ENCODE results near the gene SPINT2. TPM values are rescaled to one million over a fixed set of nuclear protein-coding genes. Genes with fewer than 3 reads are reported as not detected.
A peak's percentile ranks its signal among the peaks of the same experiment; 100 is the strongest.

SPINT2 gene
- total RNA-seq, 2 donors from 2014 or later = 415 to 487 TPM

DNA sequence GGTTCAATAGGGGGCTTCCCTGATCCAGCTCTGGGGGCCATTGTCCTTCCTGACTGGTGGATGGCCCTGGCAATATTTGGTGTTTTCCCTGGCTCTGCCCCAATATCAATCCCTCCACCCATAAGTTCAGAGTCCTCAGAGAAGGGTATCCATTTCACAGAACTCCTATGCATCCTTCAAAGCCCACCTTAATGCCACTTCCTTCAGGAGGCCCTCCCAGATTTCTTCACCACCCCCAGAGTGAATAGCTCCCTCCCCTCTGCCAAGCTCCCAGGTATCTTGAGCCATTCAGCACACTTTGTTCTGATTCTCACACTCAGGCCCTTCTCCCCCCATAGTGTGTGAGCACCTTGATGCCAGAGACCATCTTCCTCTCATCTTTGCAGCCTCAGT, 13.9 kb upstream of the SPINT2 start:
- Histone ChIP-seq H3K4me1 (ENCODE audit: control insufficient read depth, insufficient read depth, low read length) (peaks cover 5% of the 10 kb centered on the region), H3K27ac (ENCODE audit: low read depth, low read length) (no peak overlapping the region), H3K9me3 (ENCODE audit: control insufficient read depth, low read length) (no peaks in the 10 kb centered on the region), H3K4me3 (ENCODE audit: low read length) (no peak overlapping the region), H3K9ac (ENCODE audit: extremely low read depth, low read length, poor library complexity, severe bottlenecking) (no peak overlapping the region), H3K36me3 (ENCODE audit: control insufficient read depth, insufficient read depth, low read length) (no peaks in the 10 kb centered on the region), H3K27me3 (ENCODE audit: control insufficient read depth, insufficient read depth, low read length, poor library complexity, severe bottlenecking) (no peaks in the 10 kb centered on the region)
- DNase-seq = no peak
- peaks cover 16% of the 10 kb centered on the region for H3K4me1 Mint-ChIP-seq
- peaks cover 14% of the 10 kb centered on the region for H3K27me3 Mint-ChIP-seq (ENCODE audit: insufficient read depth)
- no peak overlapping the region for H3K27ac Mint-ChIP-seq
- H3K4me3 Mint-ChIP-seq = no peak overlapping the region
- TF ChIP-seq, protein P1, sequence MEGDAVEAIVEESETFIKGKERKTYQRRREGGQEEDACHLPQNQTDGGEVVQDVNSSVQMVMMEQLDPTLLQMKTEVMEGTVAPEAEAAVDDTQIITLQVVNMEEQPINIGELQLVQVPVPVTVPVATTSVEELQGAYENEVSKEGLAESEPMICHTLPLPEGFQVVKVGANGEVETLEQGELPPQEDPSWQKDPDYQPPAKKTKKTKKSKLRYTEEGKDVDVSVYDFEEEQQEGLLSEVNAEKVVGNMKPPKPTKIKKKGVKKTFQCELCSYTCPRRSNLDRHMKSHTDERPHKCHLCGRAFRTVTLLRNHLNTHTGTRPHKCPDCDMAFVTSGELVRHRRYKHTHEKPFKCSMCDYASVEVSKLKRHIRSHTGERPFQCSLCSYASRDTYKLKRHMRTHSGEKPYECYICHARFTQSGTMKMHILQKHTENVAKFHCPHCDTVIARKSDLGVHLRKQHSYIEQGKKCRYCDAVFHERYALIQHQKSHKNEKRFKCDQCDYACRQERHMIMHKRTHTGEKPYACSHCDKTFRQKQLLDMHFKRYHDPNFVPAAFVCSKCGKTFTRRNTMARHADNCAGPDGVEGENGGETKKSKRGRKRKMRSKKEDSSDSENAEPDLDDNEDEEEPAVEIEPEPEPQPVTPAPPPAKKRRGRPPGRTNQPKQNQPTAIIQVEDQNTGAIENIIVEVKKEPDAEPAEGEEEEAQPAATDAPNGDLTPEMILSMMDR (conservative IDR thresholded peaks at IDR 0.05) = no peak
- no peaks in the 10 kb centered on the region for H3K36me3 Mint-ChIP-seq (ENCODE audit: low read depth)
- no peaks in the 10 kb centered on the region for H3K9me3 Mint-ChIP-seq

- Mint-ChIP-seq H3K9me3 (no peaks in the 10 kb centered on the region), H3K4me1 (peaks cover 18% of the 10 kb centered on the region), H3K36me3 (ENCODE audit: low read depth) (no peaks in the 10 kb centered on the region), H3K27me3 (ENCODE audit: insufficient read depth) (peaks cover 17% of the 10 kb centered on the region), H3K4me3 (no peak overlapping the region), H3K27ac (no peak overlapping the region)
- DNase-seq = peak; percentile 71
- Histone ChIP-seq H3K27ac (ENCODE audit: low read depth, low read length) (peak overlapping the region; percentile 59), H3K27me3 (ENCODE audit: control insufficient read depth, insufficient read depth, low read length, poor library complexity, severe bottlenecking) (no peaks in the 10 kb centered on the region), H3K9me3 (ENCODE audit: control insufficient read depth, low read length) (no peaks in the 10 kb centered on the region), H3K4me3 (ENCODE audit: low read length) (no peak overlapping the region), H3K36me3 (ENCODE audit: control insufficient read depth, insufficient read depth, low read length) (no peaks in the 10 kb centered on the region), H3K4me1 (ENCODE audit: control insufficient read depth, insufficient read depth, low read length) (peaks cover 5% of the 10 kb centered on the region), H3K9ac (ENCODE audit: extremely low read depth, low read length, poor library complexity, severe bottlenecking) (no peak overlapping the region)
- WGBS, 2 experiments (ENCODE audit: insufficient coverage in 1 of 2, insufficient read length in 1 of 2) = 31 to 52% methylated on average over 3 to 18 of the region's 18 CpGs
- TF ChIP-seq, protein P1 (conservative IDR thresholded peaks at IDR 0.05) = no peak
Measured at GRCh38 chr19:38250821-38251563, 13.4 kb upstream of the SPINT2 start.

DNA sequence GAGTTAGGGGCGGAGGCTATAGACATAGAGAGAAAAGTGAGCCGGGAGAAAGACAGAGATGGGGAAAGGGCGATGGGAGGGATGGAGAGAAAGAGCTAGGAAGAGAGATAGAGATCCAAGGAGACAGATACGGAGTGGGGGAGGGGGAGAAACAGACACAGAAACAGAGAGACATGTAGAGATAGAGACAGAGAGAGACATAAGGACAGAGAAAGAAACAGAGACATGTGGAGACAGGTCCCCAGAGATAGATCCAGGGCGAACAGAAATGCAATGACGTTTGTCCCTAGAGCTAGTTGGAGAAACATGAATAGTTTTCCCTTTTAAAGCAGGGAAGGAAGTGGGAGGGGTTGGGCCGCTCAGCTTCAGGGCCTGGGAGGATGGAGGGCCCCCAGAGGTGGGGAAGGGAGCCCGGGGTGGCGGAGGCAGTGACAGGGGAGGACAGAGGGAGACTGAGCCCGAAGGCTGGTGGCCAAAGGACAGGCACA, 12.8 kb upstream of the SPINT2 start:
- Histone ChIP-seq H3K27ac (ENCODE audit: low read depth, low read length) (peak overlapping the region; percentile 59), H3K36me3 (ENCODE audit: control insufficient read depth, insufficient read depth, low read length) (no peaks in the 10 kb centered on the region), H3K4me1 (ENCODE audit: control insufficient read depth, insufficient read depth, low read length) (peaks cover 5% of the 10 kb centered on the region), H3K9ac (ENCODE audit: extremely low read depth, low read length, poor library complexity, severe bottlenecking) (no peak overlapping the region), H3K27me3 (ENCODE audit: control insufficient read depth, insufficient read depth, low read length, poor library complexity, severe bottlenecking) (no peaks in the 10 kb centered on the region), H3K9me3 (ENCODE audit: control insufficient read depth, low read length) (no peaks in the 10 kb centered on the region), H3K4me3 (ENCODE audit: low read length) (no peak overlapping the region)
- peak; percentile 54 for DNase-seq
- Mint-ChIP-seq H3K27me3 (ENCODE audit: insufficient read depth) (peaks cover 18% of the 10 kb centered on the region), H3K4me1 (peaks cover 18% of the 10 kb centered on the region), H3K27ac (no peak overlapping the region), H3K4me3 (no peak overlapping the region), H3K36me3 (ENCODE audit: low read depth) (no peaks in the 10 kb centered on the region), H3K9me3 (no peaks in the 10 kb centered on the region)
- TF ChIP-seq, protein P1 (conservative IDR thresholded peaks at IDR 0.05) = no peak
- 37 to 48% methylated on average over 9 to 10 of the region's 10 CpGs for WGBS, 2 experiments (ENCODE audit: insufficient coverage in 1 of 2, insufficient read length in 1 of 2)
